OCI-LY3 (cell line): ENCODE measurements around the gene ELMO1.

Source experiments
- H2AFZ ChIP-seq: fragments of 200-600, 300-600 bp; shearing (Covaris generic); 2 replicates; pipeline ENCODE4 v1.6.0; 2014; ENCODE audit warnings: antibody characterized with exemption, low read depth, low read length
- H3K27ac ChIP-seq: fragments of 200-600, 300-600 bp; sonication (generic); 2 replicates; pipeline ENCODE4 v1.5.1; 2014; ENCODE audit warnings: mild to moderate bottlenecking, low read length, moderate library complexity, mixed read lengths
- H3K27me3 ChIP-seq: fragments of 200-600, 300-600 bp; sonication (generic); 2 replicates; pipeline ENCODE4 v1.6.1; 2014; ENCODE audit warnings: low read depth, low read length, mixed read lengths
- H3K36me3 ChIP-seq: fragments of 200-600, 300-600 bp; sonication (generic); replicated peaks from 2 replicates; pipeline ENCODE3; 2014; ENCODE audit warnings: low read depth, low read length, mixed read lengths
- H3K4me1 ChIP-seq: fragments of 300-600, 200-600 bp; sonication (generic); 2 replicates; pipeline ENCODE4 v1.6.1; 2014; ENCODE audit warnings: low read length, mixed read lengths
- H3K4me2 ChIP-seq: fragments of 200-600, 300-600 bp; sonication (generic); 2 replicates; pipeline ENCODE4 v1.6.1; 2014; ENCODE audit warnings: low read length, mixed read lengths
- H3K4me3 ChIP-seq: fragments of 300-600, 200-600 bp; sonication (generic); 2 replicates; pipeline ENCODE4 v1.5.1; 2014; ENCODE audit warnings: antibody characterized with exemption, mild to moderate bottlenecking, low read length, moderate library complexity
- H3K79me2 ChIP-seq: fragments of 300-600, 200-600 bp; shearing (Covaris generic); 2 replicates; pipeline ENCODE4 v1.6.1; 2014; ENCODE audit warnings: mild to moderate bottlenecking, low read length, mixed read lengths
- H3K9ac ChIP-seq: fragments of 300-600, 200-600 bp; shearing (Covaris generic); 2 replicates; pipeline ENCODE4 v1.6.0; 2014; ENCODE audit warnings: mild to moderate bottlenecking, low read length, moderate library complexity
- H3K9me3 ChIP-seq: fragments of 200-600, 300-600 bp; shearing (Covaris generic); 2 replicates; pipeline ENCODE4 v1.6.1; 2014; ENCODE audit warnings: low read length, mixed read lengths; ENCODE audit not compliant: insufficient read depth
- H4K20me1 ChIP-seq: fragments of 200-600, 300-600 bp; sonication (generic); 2 replicates; pipeline ENCODE4 v1.6.1; 2016; ENCODE audit warnings: low read length, mixed read lengths; ENCODE audit not compliant: insufficient read depth
- CTCF ChIP-seq: fragments of 200-600, 300-600 bp; sonication (generic); IDR thresholded peaks from 2 replicates; pipeline ENCODE4 v1.5.1; 2014; ENCODE audit warnings: antibody characterized with exemption, low read length, low read depth
- EZH2phosphoT487 ChIP-seq: fragments of 200-600 bp; shearing (Covaris generic); IDR thresholded peaks from 2 replicates; pipeline ENCODE4 v1.6.1; 2018; ENCODE audit warnings: antibody characterized with exemption, mixed run types, low read depth

Gene ELMO1

DNA sequence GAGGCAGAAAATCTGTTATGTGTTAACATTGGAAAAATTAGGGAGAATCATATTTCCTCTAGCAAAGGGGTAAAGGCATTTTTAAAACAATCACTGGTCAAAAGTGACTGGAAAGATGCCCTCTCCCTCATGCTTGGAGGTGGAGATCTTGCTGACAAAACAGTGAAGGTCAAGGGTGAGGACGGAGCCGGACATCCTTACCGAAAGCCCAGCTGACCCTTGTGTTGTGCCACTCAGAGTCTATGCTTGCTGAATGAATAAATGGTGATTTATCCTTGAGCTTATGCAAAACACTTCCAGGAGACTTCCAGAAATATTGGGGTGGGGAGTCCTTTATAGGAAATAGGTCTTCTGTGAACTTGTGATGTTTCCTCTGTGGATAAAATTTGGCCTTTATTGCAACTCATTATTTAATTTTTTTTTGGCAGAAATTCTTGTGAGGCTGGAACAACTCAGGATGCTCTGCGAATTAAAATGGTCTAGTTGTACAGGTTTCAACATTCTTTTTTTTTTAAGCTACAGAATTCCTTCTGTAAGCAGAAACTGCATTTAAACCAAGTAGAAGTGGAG lies 28.3 kb upstream of the ELMO1 start:
- Histone ChIP-seq H2AFZ (no peak overlapping the region), H3K4me1 (peaks cover 5% of the 10 kb centered on the region; the same call in 1 of the 2 replicates), H3K36me3 (no peaks in the 10 kb centered on the region), H4K20me1 (no peaks in the 10 kb centered on the region), H3K4me2 (no peak overlapping the region), H3K9me3 (no peaks in the 10 kb centered on the region), H3K9ac (no peak overlapping the region), H3K27me3 (peaks cover 34% of the 10 kb centered on the region), H3K79me2 (no peaks in the 10 kb centered on the region), H3K4me3 (no peak overlapping the region), H3K27ac (no peak overlapping the region)
- TF ChIP-seq CTCF (no peak), EZH2phosphoT487 (no peak)

DNA sequence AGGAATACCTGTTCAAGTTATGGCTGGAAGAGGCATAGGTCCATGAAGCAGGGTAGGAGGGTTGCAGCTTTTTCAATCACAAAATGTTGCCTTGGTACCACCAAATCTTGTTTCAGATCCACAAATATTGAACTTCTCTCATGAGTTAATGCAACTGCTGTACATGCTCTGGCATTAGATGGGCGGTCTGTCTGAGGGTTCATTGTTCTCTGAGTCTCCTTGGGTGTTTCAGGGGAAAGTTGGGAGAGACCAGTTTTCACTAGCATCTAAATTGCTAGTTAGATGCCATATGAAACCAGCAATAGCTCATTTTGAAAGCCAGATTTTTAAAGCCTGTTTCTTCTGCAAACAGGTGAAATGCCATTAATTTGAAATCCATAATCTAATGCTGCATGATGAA lies 27.8 kb upstream of the ELMO1 start:
- no peak overlapping the region for H3K4me2 ChIP-seq
- no peaks in the 10 kb centered on the region for H3K9me3 ChIP-seq
- no peak overlapping the region for H2AFZ ChIP-seq
- H3K36me3 ChIP-seq, result no peaks in the 10 kb centered on the region
- peaks cover 34% of the 10 kb centered on the region for H3K27me3 ChIP-seq
- no peak overlapping the region for H3K4me3 ChIP-seq
- TF ChIP-seq CTCF (no peak), EZH2phosphoT487 (no peak)
- H3K27ac ChIP-seq, result no peak overlapping the region
- H4K20me1 ChIP-seq, result no peaks in the 10 kb centered on the region
- no peaks in the 10 kb centered on the region for H3K79me2 ChIP-seq
- H3K9ac ChIP-seq, result no peak overlapping the region
- H3K4me1 ChIP-seq, result peaks cover 5% of the 10 kb centered on the region; the same call in 1 of the 2 replicates

DNA sequence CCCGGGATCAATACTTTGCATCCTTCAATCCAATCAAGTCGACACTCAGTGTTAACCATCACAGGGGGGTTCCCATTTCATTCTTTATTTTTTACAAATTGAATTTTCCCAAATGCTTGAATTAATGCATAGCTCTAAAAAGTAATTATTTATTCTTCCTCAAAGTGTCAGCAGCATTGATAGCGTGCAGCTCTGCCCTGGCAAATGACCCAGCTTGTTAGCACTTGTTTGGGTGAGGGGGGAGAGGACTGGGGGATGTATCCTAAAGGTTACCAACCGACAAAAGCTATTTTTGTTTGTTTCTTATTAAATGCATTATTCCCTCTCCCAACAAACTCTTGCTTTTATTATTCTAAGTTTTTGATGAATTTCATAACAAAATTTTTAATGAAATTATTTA lies 27.0 kb upstream of the ELMO1 start:
- H4K20me1 ChIP-seq, result no peaks in the 10 kb centered on the region
- no peaks in the 10 kb centered on the region for H3K36me3 ChIP-seq
- no peaks in the 10 kb centered on the region for H3K9me3 ChIP-seq
- H3K4me2 ChIP-seq, result no peak overlapping the region
- H3K9ac ChIP-seq, result no peak overlapping the region
- H3K27me3 ChIP-seq, result peaks cover 34% of the 10 kb centered on the region
- no peak for TF ChIP-seq EZH2phosphoT487
- TF ChIP-seq CTCF, result no peak
- H2AFZ ChIP-seq, result no peak overlapping the region
- no peaks in the 10 kb centered on the region for H3K79me2 ChIP-seq
- peaks cover 5% of the 10 kb centered on the region; the same call in 1 of the 2 replicates for H3K4me1 ChIP-seq
- no peak overlapping the region for H3K27ac ChIP-seq
- H3K4me3 ChIP-seq, result no peak overlapping the region

DNA sequence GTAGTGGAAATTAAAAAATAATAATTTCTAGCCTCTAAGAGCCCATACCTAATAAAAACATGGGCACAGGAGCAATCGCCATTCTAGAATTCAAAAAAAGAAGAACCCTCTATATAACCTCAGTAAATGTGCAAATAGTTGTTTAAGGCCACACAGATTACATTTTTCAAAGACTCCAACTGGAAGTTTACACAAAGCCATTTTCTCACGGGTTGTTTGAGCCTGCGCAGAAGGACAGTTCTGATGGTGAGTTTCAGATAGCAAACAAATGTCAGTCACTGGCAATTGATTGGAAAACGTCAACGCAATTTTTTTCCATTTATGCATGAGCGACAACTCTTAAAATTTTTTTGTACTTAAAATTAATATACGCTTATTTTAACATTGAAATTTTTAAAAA lies 23.0 kb upstream of the ELMO1 start:
- H3K4me1 ChIP-seq, result peaks cover 9% of the 10 kb centered on the region
- TF ChIP-seq EZH2phosphoT487 (no peak), CTCF (no peak)
- H2AFZ ChIP-seq, result no peak overlapping the region
- no peaks in the 10 kb centered on the region for H4K20me1 ChIP-seq
- H3K79me2 ChIP-seq, result no peaks in the 10 kb centered on the region
- no peak overlapping the region for H3K9ac ChIP-seq
- H3K36me3 ChIP-seq, result no peaks in the 10 kb centered on the region
- no peak overlapping the region for H3K27ac ChIP-seq
- H3K27me3 ChIP-seq, result peaks cover 14% of the 10 kb centered on the region
- no peaks in the 10 kb centered on the region for H3K9me3 ChIP-seq
- H3K4me2 ChIP-seq, result no peak overlapping the region
- no peak overlapping the region for H3K4me3 ChIP-seq
